Endothelial cell of umbilical vein (primary cell): ENCODE measurements around the gene FURIN.

Source experiments
- CTCF ChIP-seq, 2 donors: IDR thresholded peaks; 1 replicate in 1 of 2; 2 replicates in 1 of 2; pipeline ENCODE4 v1.5.1; 2011; ENCODE audit warnings: low read length in 2 of 2, mild to moderate bottlenecking in 2 of 2, moderate library complexity in 2 of 2, control low read depth in 1 of 2, inconsistent platforms in 1 of 2, low read depth in 1 of 2; ENCODE audit not compliant: insufficient read depth in 1 of 2; ENCODE audit errors: extremely low read depth in 1 of 2
- FOS ChIP-seq: IDR thresholded peaks from 2 replicates; pipeline ENCODE4 v1.6.1; 2011; ENCODE audit warnings: mild to moderate bottlenecking, low read length, moderate library complexity, borderline replicate concordance; ENCODE audit not compliant: insufficient read depth
- POLR2A ChIP-seq: IDR thresholded peaks from 2 replicates; pipeline ENCODE4 v1.6.1; 2012; ENCODE audit warnings: low read depth, mild to moderate bottlenecking, control low read depth, low read length

GRCh38 chr15:90836296-90836871, 32.0 kb upstream of the FURIN start:
- TF ChIP-seq POLR2A (no peak), CTCF (IDR thresholded peaks at IDR 0.05; ENCODE audit: extremely low read depth in 1 of 2, insufficient read depth in 1 of 2, low read depth in 1 of 2, low read length in 2 of 2) (no peak), FOS (peak; percentile 41)
